Measurements from ENCODE around the gene FBXW7.

Gene FBXW7

DNA sequence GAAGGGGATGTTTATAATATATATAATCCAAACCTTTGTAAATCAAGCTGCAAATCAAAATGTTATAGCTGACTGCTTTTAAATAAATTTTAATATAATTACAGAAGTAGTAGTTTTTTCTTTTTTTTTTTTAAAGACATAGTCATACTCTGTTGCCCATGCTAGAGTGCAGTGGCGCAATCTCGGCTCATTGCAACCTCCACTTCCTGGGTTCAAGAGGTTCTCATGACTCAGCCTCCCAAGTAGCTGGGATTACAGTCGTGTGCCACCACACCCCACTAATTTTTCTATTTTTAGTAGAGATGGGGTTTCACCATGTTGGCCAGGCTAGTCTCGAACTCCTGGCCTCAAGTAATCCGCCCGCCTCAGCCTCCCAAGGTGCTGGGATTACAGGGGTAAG, 178.7 kb downstream of the FBXW7 start:
- no peaks in the 10 kb centered on the region for H3K27me3 ChIP-seq (ENCODE audit: control insufficient read depth, insufficient read depth, low read length)
- H3K4me3 ChIP-seq (ENCODE audit: low read depth, low read length) = no peak overlapping the region
- no peak overlapping the region for H3K9ac ChIP-seq (ENCODE audit: low read depth, low read length)
- no peaks in the 10 kb centered on the region for H3K4me1 ChIP-seq (ENCODE audit: control insufficient read depth, insufficient read depth, low read length)
- no peaks in the 10 kb centered on the region for H3K9me3 ChIP-seq (ENCODE audit: control insufficient read depth, insufficient read depth, low read length)
- no peaks in the 10 kb centered on the region for H3K36me3 ChIP-seq (ENCODE audit: control insufficient read depth, insufficient read depth, low read length)

- Histone ChIP-seq H3K4me3 (ENCODE audit: low read depth, low read length) (no peak overlapping the region), H3K9me3 (ENCODE audit: control insufficient read depth, insufficient read depth, low read length) (no peaks in the 10 kb centered on the region), H3K27me3 (ENCODE audit: control insufficient read depth, insufficient read depth, low read length) (no peaks in the 10 kb centered on the region), H3K4me1 (ENCODE audit: control insufficient read depth, insufficient read depth, low read length) (no peaks in the 10 kb centered on the region), H3K9ac (ENCODE audit: low read depth, low read length) (no peak overlapping the region), H3K36me3 (ENCODE audit: control insufficient read depth, insufficient read depth, low read length) (no peaks in the 10 kb centered on the region)
Observed at GRCh38 chr4:152356428-152357034, 179.4 kb downstream of the FBXW7 start.

DNA sequence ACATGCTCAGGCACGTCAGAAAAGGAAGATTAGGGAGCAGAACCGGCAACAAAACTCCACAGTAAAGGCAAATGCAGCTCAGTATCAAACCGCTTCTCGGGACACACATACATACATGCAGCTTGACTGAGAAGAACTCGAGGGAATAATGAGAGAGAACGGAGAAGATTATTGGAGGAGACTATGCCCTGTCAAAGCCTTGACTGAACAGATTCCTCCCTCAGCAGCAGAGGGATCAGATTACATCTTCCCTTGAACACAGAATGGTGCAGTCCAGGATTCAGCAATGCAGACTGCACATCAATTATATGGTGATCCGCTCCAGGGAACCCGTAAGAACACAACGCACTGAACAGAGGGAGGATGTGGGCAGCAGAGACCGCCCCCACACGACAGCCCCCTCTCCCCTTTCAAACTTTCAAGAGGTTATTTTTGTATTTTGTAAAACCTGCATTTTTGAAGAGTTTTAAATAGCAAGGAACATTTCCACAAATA, 183.2 kb downstream of the FBXW7 start:
- Histone ChIP-seq H3K4me1 (ENCODE audit: control insufficient read depth, insufficient read depth, low read length) (no peaks in the 10 kb centered on the region), H3K9ac (ENCODE audit: low read depth, low read length) (no peak overlapping the region), H3K9me3 (ENCODE audit: control insufficient read depth, insufficient read depth, low read length) (no peaks in the 10 kb centered on the region), H3K36me3 (ENCODE audit: control insufficient read depth, insufficient read depth, low read length) (no peaks in the 10 kb centered on the region), H3K27me3 (ENCODE audit: control insufficient read depth, insufficient read depth, low read length) (no peaks in the 10 kb centered on the region), H3K4me3 (ENCODE audit: low read depth, low read length) (no peak overlapping the region)

GRCh38 chr4:152352215-152352614, 183.7 kb downstream of the FBXW7 start:
- no peaks in the 10 kb centered on the region for H3K27me3 ChIP-seq (ENCODE audit: control insufficient read depth, insufficient read depth, low read length)
- no peak overlapping the region for H3K4me3 ChIP-seq (ENCODE audit: low read depth, low read length)
- H3K9ac ChIP-seq (ENCODE audit: low read depth, low read length) = no peak overlapping the region
- H3K9me3 ChIP-seq (ENCODE audit: control insufficient read depth, insufficient read depth, low read length) = no peaks in the 10 kb centered on the region
- no peaks in the 10 kb centered on the region for H3K4me1 ChIP-seq (ENCODE audit: control insufficient read depth, insufficient read depth, low read length)
- no peaks in the 10 kb centered on the region for H3K36me3 ChIP-seq (ENCODE audit: control insufficient read depth, insufficient read depth, low read length)

DNA sequence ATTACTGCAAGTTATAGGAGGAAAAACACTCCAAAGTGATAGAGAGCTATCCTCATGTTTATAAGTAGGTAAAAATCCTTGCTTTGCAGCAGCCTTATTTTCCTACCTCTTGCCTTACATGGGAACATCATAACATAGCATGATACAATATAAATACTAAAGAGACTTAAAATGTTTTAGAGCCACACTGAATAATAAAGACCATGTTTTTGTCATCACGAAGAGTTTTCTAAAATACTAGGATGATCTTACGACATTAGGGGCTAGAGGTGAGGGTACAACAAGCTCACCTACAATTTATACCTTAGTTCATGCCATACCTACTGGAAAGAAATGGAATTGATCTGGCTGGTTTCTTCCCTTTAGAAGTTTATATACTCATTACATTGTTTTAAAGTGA, 184.8 kb downstream of the FBXW7 start:
- H3K4me3 ChIP-seq (ENCODE audit: low read depth, low read length) = no peak overlapping the region
- no peaks in the 10 kb centered on the region for H3K27me3 ChIP-seq (ENCODE audit: control insufficient read depth, insufficient read depth, low read length)
- H3K9ac ChIP-seq (ENCODE audit: low read depth, low read length) = no peak overlapping the region
- no peaks in the 10 kb centered on the region for H3K36me3 ChIP-seq (ENCODE audit: control insufficient read depth, insufficient read depth, low read length)
- no peaks in the 10 kb centered on the region for H3K4me1 ChIP-seq (ENCODE audit: control insufficient read depth, insufficient read depth, low read length)
- no peaks in the 10 kb centered on the region for H3K9me3 ChIP-seq (ENCODE audit: control insufficient read depth, insufficient read depth, low read length)

DNA sequence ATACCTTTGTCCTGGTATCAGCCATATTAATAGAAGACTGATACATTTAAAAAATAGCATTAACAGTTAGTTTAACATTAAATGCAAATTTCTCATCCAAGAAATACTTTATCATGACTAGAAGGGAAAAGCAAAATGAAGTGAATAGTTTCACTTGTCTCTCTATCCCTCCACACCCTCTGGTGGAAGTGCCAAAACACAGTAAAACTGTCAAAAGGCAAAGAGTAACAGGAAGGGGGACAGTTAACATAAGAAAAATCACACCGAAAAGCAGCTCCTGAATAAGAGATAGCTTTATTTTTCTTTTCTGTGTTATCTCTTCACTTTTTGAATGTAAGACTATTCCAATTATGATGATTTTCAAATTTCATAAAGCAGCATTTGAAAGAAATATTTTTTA, 187.2 kb downstream of the FBXW7 start:
- Histone ChIP-seq H3K9me3 (ENCODE audit: control insufficient read depth, insufficient read depth, low read length) (no peaks in the 10 kb centered on the region), H3K36me3 (ENCODE audit: control insufficient read depth, insufficient read depth, low read length) (no peaks in the 10 kb centered on the region), H3K9ac (ENCODE audit: low read depth, low read length) (no peak overlapping the region), H3K27me3 (ENCODE audit: control insufficient read depth, insufficient read depth, low read length) (no peaks in the 10 kb centered on the region), H3K4me3 (ENCODE audit: low read depth, low read length) (no peak overlapping the region), H3K4me1 (ENCODE audit: control insufficient read depth, insufficient read depth, low read length) (no peaks in the 10 kb centered on the region)

DNA sequence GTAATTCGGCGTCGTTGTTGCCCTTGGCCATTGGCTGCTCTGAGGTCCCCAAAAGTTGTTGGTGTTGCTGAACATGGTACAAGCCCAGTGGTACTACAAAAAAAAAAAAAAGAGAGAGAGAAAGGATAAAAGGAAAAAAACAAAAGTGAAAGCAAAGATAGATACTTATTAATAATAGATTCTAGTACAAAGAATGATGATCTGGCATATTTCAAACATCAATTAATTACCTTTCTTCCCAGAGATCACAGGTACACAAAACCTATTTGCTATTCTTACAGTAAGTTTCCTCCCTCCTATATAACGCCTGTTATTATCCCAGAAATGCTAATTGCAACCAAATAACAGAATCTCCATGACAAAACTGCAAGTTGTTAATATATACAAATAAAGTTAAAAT, 188.9 kb downstream of the FBXW7 start:
- H3K36me3 ChIP-seq (ENCODE audit: control insufficient read depth, insufficient read depth, low read length) = no peaks in the 10 kb centered on the region
- no peak overlapping the region for H3K4me3 ChIP-seq (ENCODE audit: low read depth, low read length)
- H3K27me3 ChIP-seq (ENCODE audit: control insufficient read depth, insufficient read depth, low read length) = no peaks in the 10 kb centered on the region
- H3K9me3 ChIP-seq (ENCODE audit: control insufficient read depth, insufficient read depth, low read length) = no peaks in the 10 kb centered on the region
- no peak overlapping the region for H3K9ac ChIP-seq (ENCODE audit: low read depth, low read length)
- H3K4me1 ChIP-seq (ENCODE audit: control insufficient read depth, insufficient read depth, low read length) = no peaks in the 10 kb centered on the region

DNA sequence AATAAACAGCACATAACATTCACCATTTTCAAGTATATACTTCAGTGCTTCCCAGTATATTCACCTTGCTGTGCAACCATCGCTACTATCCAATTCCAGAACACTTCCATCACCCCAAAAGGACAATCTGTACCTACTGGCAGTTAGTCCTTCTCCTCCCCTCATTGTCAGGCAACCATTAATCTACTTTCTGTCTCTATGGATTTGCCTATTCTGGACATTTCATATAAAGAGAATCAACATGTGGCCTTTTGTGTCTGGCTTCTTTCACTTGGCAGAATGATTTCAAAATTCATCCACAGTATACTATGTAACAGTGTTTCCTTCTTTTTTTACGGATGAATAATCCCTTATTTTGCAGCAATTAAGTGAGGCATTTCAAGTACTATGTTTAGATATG, 189.4 kb downstream of the FBXW7 start:
- no peak overlapping the region for H3K9ac ChIP-seq (ENCODE audit: low read depth, low read length)
- H3K27me3 ChIP-seq (ENCODE audit: control insufficient read depth, insufficient read depth, low read length) = no peaks in the 10 kb centered on the region
- no peaks in the 10 kb centered on the region for H3K9me3 ChIP-seq (ENCODE audit: control insufficient read depth, insufficient read depth, low read length)
- H3K4me3 ChIP-seq (ENCODE audit: low read depth, low read length) = no peak overlapping the region
- no peaks in the 10 kb centered on the region for H3K4me1 ChIP-seq (ENCODE audit: control insufficient read depth, insufficient read depth, low read length)
- H3K36me3 ChIP-seq (ENCODE audit: control insufficient read depth, insufficient read depth, low read length) = no peaks in the 10 kb centered on the region

DNA sequence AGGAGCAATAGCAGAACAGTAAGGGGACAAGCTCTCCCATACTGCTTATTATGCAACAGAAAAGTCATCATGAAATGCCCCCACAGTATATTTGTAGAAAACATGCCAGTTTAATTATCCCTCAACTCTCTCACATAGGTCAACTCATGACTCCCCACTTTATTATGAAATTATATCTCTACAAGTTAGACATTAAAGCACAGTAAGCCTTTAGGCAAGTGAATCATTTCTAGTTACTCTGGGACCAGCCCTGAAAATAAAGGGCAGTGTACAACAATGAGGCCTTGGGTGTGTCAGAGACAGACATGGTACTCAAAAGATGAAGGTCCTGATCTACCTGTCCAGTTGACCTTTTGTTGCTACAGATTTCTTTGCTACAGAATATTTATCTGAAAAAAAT, 191.9 kb downstream of the FBXW7 start:
- Histone ChIP-seq H3K9ac (ENCODE audit: low read depth, low read length) (no peak overlapping the region), H3K36me3 (ENCODE audit: control insufficient read depth, insufficient read depth, low read length) (no peaks in the 10 kb centered on the region), H3K9me3 (ENCODE audit: control insufficient read depth, insufficient read depth, low read length) (no peaks in the 10 kb centered on the region), H3K4me3 (ENCODE audit: low read depth, low read length) (no peak overlapping the region), H3K27me3 (ENCODE audit: control insufficient read depth, insufficient read depth, low read length) (no peaks in the 10 kb centered on the region), H3K4me1 (ENCODE audit: control insufficient read depth, insufficient read depth, low read length) (no peaks in the 10 kb centered on the region)

DNA sequence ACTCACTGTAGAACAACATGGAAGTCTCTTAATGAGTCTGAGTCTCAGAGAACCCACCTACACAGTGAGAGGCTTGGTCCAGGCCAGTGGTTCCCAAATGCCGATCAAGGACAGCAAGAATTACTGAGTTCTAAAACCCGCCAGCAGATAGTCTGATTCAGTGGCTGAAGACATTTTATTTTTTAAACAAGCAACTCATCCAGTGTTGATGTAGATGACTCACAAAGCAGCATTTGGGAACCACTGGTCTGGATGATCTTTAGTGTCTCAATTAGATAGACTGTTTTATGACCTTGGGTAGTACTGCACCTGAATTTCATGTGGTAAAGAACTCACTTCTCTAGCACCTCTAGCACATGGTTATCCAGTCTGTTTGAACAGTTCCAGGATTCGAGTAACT, 193.6 kb downstream of the FBXW7 start:
- H3K36me3 ChIP-seq (ENCODE audit: control insufficient read depth, insufficient read depth, low read length) = no peaks in the 10 kb centered on the region
- H3K9ac ChIP-seq (ENCODE audit: low read depth, low read length) = no peak overlapping the region
- H3K4me3 ChIP-seq (ENCODE audit: low read depth, low read length) = no peak overlapping the region
- H3K4me1 ChIP-seq (ENCODE audit: control insufficient read depth, insufficient read depth, low read length) = no peaks in the 10 kb centered on the region
- H3K27me3 ChIP-seq (ENCODE audit: control insufficient read depth, insufficient read depth, low read length) = no peaks in the 10 kb centered on the region
- H3K9me3 ChIP-seq (ENCODE audit: control insufficient read depth, insufficient read depth, low read length) = no peaks in the 10 kb centered on the region

- Histone ChIP-seq H3K9me3 (ENCODE audit: control insufficient read depth, insufficient read depth, low read length) (no peaks in the 10 kb centered on the region), H3K36me3 (ENCODE audit: control insufficient read depth, insufficient read depth, low read length) (no peaks in the 10 kb centered on the region), H3K4me3 (ENCODE audit: low read depth, low read length) (no peak overlapping the region), H3K9ac (ENCODE audit: low read depth, low read length) (no peak overlapping the region), H3K4me1 (ENCODE audit: control insufficient read depth, insufficient read depth, low read length) (no peaks in the 10 kb centered on the region), H3K27me3 (ENCODE audit: control insufficient read depth, insufficient read depth, low read length) (no peaks in the 10 kb centered on the region)
Observed at GRCh38 chr4:152340818-152341217, 195.1 kb downstream of the FBXW7 start.

DNA sequence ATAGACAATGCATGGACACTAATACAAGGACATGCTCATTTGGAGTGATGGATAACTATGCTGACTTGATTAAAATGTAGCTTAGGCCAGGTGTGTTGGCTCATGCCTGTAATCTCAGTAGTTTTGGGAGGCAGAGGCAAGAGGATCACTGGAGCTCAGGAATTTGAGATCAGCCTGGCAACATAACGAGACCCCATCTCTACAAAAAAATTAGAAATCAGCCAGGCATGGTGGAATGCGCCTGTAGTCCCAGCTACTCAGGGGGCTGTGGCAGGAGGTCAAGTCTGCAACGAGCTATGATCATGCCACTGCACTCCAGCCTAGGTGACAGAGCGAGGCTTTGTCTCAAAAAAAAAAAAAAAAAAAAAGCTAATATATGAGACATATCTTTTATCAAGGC, 196.3 kb downstream of the FBXW7 start:
- H3K4me1 ChIP-seq (ENCODE audit: control insufficient read depth, insufficient read depth, low read length) = no peaks in the 10 kb centered on the region
- H3K4me3 ChIP-seq (ENCODE audit: low read depth, low read length) = no peak overlapping the region
- no peaks in the 10 kb centered on the region for H3K36me3 ChIP-seq (ENCODE audit: control insufficient read depth, insufficient read depth, low read length)
- no peaks in the 10 kb centered on the region for H3K9me3 ChIP-seq (ENCODE audit: control insufficient read depth, insufficient read depth, low read length)
- no peaks in the 10 kb centered on the region for H3K27me3 ChIP-seq (ENCODE audit: control insufficient read depth, insufficient read depth, low read length)
- H3K9ac ChIP-seq (ENCODE audit: low read depth, low read length) = no peak overlapping the region
